HepG2 (cell line): ENCODE results near the gene CROCC. TPM values are rescaled to one million over a fixed set of nuclear protein-coding genes. Genes with fewer than 3 reads are reported as not detected.

Experiments used
- ATAC-seq: fragments of 200-7000 bp; cut with Tn5 transposase; 3 replicates; pipeline ENCODE4 v1.9.1; 2020; ENCODE audit warnings: mild to moderate bottlenecking, moderate library complexity
- BruUV-seq: library from RNA; stranded (reverse); fragments of 400-500 nt; replicated peaks from 2 replicates; lab custom pipeline; 2021; lab: Mats Ljungman, UMichigan
- CTCF ChIA-PET: fragments of 300-600 bp; formaldehyde crosslinking; extraction: SDS; loops from one replicate; lab custom pipeline; 2021; ENCODE audit warnings: low total read pairs, inconsistent platforms, low intra/inter-chr PET ratio; lab: Yijun Ruan, JAX
- POLR2A ChIA-PET: fragments of 350-600 bp; sonication (Branson Sonifier 250); formaldehyde crosslinking; loops from one replicate; lab custom pipeline; 2020; ENCODE audit warnings: antibody characterized with exemption, inconsistent platforms; lab: Yijun Ruan, JAX
- DNase-seq: peaks from one replicate; pipeline ENCODE4 v3.0.0-alpha.2; 2015; ENCODE audit warnings: low spot score
- FAIRE-seq: peaks from 3 replicates; lab custom pipeline; 2011; peaks lifted over from hg19 to GRCh38; lab: Jason Lieb, UNC
- H2AFZ ChIP-seq: one replicate; pipeline ENCODE4 v1.6.1; 2011; ENCODE audit warnings: low read length, inconsistent platforms
- H3K27ac ChIP-seq: fragments of 300-600 bp; 3 replicates; pipeline ENCODE4 v1.8.0; 2011; ENCODE audit warnings: mixed run types, mild to moderate bottlenecking, mixed read lengths, low read length, inconsistent platforms; ENCODE audit not compliant: insufficient read depth; ENCODE audit errors: extremely low read length
- H3K27me3 ChIP-seq, 2 experiments: fragments of 200-600 bp in 1 of 2; 2 replicates in 1 of 2; 3 replicates in 1 of 2; pipeline versions ENCODE4 v1.6.0 to v1.8.0; 2011; ENCODE audit warnings: low read length in 2 of 2, mild to moderate bottlenecking in 2 of 2, moderate library complexity in 2 of 2, inconsistent platforms in 1 of 2; ENCODE audit not compliant: insufficient read depth in 2 of 2, control insufficient read depth in 1 of 2
- H3K36me3 ChIP-seq, 2 experiments: fragments of 200-600 bp in 1 of 2; replicated peaks in 1 of 2; 2 replicates in 1 of 2; 3 replicates in 1 of 2; pipeline versions ENCODE4 v1.5.1 to v1.8.0; 2011; ENCODE audit warnings: low read length in 2 of 2, inconsistent platforms in 1 of 2; ENCODE audit not compliant: insufficient read depth in 2 of 2, control insufficient read depth in 1 of 2
- H3K4me1 ChIP-seq: 2 replicates; pipeline ENCODE4 v1.5.1; 2012; ENCODE audit warnings: low read length, inconsistent platforms; ENCODE audit not compliant: insufficient read depth
- H3K4me2 ChIP-seq: 2 replicates; pipeline ENCODE4 v1.6.0; 2011; ENCODE audit warnings: low read depth, low read length, inconsistent platforms
- H3K4me3 ChIP-seq, 3 experiments: fragments of 200-600 bp in 1 of 3; sonication (generic), shearing (Covaris generic) in 1 of 3; replicated peaks in 1 of 3; 2 replicates each; pipeline ENCODE4 v1.5.1; 2011 to 2016; ENCODE audit warnings: low read length in 3 of 3, inconsistent platforms in 2 of 3, low read depth in 2 of 3, mild to moderate bottlenecking in 2 of 3, control low read depth in 1 of 3, mixed read lengths in 1 of 3; ENCODE audit not compliant: insufficient read depth in 1 of 3
- H3K79me2 ChIP-seq: one replicate; pipeline ENCODE4 v1.6.1; 2011; ENCODE audit warnings: low read length, inconsistent platforms; ENCODE audit not compliant: insufficient read depth
- H3K9ac ChIP-seq: 2 replicates; pipeline ENCODE4 v1.6.0; 2011; ENCODE audit warnings: mild to moderate bottlenecking, low read depth, low read length, inconsistent platforms; ENCODE audit not compliant: insufficient read depth
- H3K9me3 ChIP-seq: 2 replicates; pipeline ENCODE4 v1.5.1; 2012; ENCODE audit warnings: mild to moderate bottlenecking, low read length
- H4K20me1 ChIP-seq: 2 replicates; pipeline ENCODE4 v1.6.0; 2011; ENCODE audit warnings: inconsistent platforms, mild to moderate bottlenecking, low read length, moderate library complexity; ENCODE audit not compliant: insufficient read depth
- HOMEZ ChIP-seq: IDR thresholded peaks from 2 replicates; pipeline ENCODE4 v1.6.1; 2016; ENCODE audit warnings: low read depth
- KAT7 ChIP-seq: IDR thresholded peaks from 2 replicates; pipeline ENCODE4 v1.6.1; 2018; ENCODE audit warnings: borderline replicate concordance, missing compliant biosample characterization
- KMT2A ChIP-seq: sonication (generic); formaldehyde crosslinking; IDR thresholded peaks from 2 replicates; pipeline ENCODE4 v1.4.0; 2020; ENCODE audit warnings: missing genetic modification reagents
- PCBP1 ChIP-seq: fragments of 200-400 bp; formaldehyde crosslinking; IDR thresholded peaks from 2 replicates; pipeline ENCODE4 v1.6.1; 2017; ENCODE audit warnings: mild to moderate bottlenecking, low read depth, low read length, borderline replicate concordance
- PHF20 ChIP-seq: sonication (generic); formaldehyde crosslinking; IDR thresholded peaks from 2 replicates; pipeline ENCODE4 v1.5.0; 2020; ENCODE audit warnings: mild to moderate bottlenecking, missing genetic modification reagents
- ZNF24 ChIP-seq: fragments of 450-650 bp; IDR thresholded peaks from 2 replicates; pipeline ENCODE4 v1.6.1; 2017; ENCODE audit warnings: antibody characterized with exemption, mild to moderate bottlenecking
- ZNF263 ChIP-seq: sonication (generic); formaldehyde crosslinking; IDR thresholded peaks from 2 replicates; pipeline ENCODE4 v1.4.0; 2020; ENCODE audit warnings: missing genetic modification reagents
- ZNF329 ChIP-seq: sonication (generic); formaldehyde crosslinking; IDR thresholded peaks from 2 replicates; pipeline ENCODE4 v1.9.0; 2021; ENCODE audit warnings: low read depth, mild to moderate bottlenecking, missing genetic modification reagents
- ZNF558 ChIP-seq: sonication (generic); formaldehyde crosslinking; IDR thresholded peaks from 2 replicates; pipeline ENCODE4 v1.9.0; 2022; ENCODE audit warnings: mild to moderate bottlenecking, missing genetic modification reagents, borderline replicate concordance
- WGBS: methylation state at CpG from one replicate; pipeline ENCODE4 v1.1.6; 2017; ENCODE audit warnings: low lambda C conversion rate; 5-methylcytosine and 5-hydroxymethylcytosine counted together
- in situ Hi-C: cut with HindIII; loops from 2 replicates; pipeline ENCODE4 v1.10.0; 2017; ENCODE audit warnings: low pct_unique_long_range_greater_than_20kb; ENCODE audit not compliant: extremely low pct_ligation_motif_present
- intact Hi-C: fragments of 100-400 bp; cut with micrococcal nuclease; formaldehyde crosslinking; loops from one replicate; pipeline ENCODE4 v1.10.0; 2022; ENCODE audit not compliant: unreplicated experiment
- polyA plus RNA-seq, 8 experiments: library from polyadenylated mRNA; depleted of rRNA in 3 of 8; stranded (reverse) in 7 of 8; unstranded in 1 of 8; fragments of >200 nt; fragmentation: Illumina TruSeq in 4 of 8; extraction: Trizol in 4 of 8; gene quantifications; 2 replicates each; pipeline versions ENCODE4 v1.2.1 to v1.2.3, GENCODE V29; 2011 to 2016; ENCODE audit warnings: low read depth in 4 of 8, missing spikeins in 1 of 8, mixed read lengths in 1 of 8; ENCODE audit not compliant: insufficient read depth in 1 of 8
- total RNA-seq, 5 experiments: library from RNA; depleted of rRNA; stranded (reverse); fragments of >200 nt; fragmentation: Illumina TruSeq; extraction: Trizol; gene quantifications; 2 replicates each; pipeline ENCODE4 v1.2.3, GENCODE V29; 2016; ENCODE audit warnings: low read depth in 1 of 5

CROCC gene
- total and polyA plus RNA-seq, 2 of the 13 experiments (the other 11 are each of a cell fraction or from before 2014, with no cell fraction given) = 7.8 to 15.5 TPM

DNA sequence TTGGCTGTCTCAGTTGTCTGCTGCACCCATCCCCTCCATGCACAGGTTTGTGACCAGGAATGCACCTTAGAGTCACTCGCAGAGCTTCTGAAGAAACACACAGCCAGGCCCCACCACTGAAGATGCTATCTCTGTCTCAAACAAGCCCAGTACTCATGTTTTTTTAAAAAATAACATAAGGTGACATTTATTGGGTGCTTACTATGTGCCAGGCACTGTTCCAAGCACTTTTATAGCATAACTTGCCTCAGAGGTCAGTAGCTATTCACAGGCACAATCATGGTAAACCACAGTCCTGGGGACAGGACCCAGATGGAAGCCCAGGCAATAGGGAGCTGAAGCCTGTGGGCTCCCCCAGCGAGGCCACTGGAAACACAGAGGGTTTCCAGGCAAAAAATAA, 98.8 kb downstream of the CROCC start:
- H3K9ac ChIP-seq = no peak overlapping the region
- no peak overlapping the region for H3K4me2 ChIP-seq
- H3K36me3 ChIP-seq = peaks cover 34 to 48% of the 10 kb centered on the region in 2 experiments; a peak in 4 of 5 replicates
- TF ChIP-seq ZNF558 (CRISPR knock-in tag) (no peak), PCBP1 (no peak), ZNF24 (no peak), HOMEZ (no peak), PHF20 (CRISPR knock-in tag) (no peak), KMT2A (CRISPR knock-in tag) (no peak), KAT7 (CRISPR knock-in tag) (no peak), ZNF329 (CRISPR knock-in tag) (no peak), ZNF263 (CRISPR knock-in tag) (no peak)
- TF ChIP-seq, all 625 proteins: peak for 0
- intact Hi-C loops = no loop called here
- Histone ChIP-seq H3K9me3 (no peaks in the 10 kb centered on the region), H3K4me3 (no peak overlapping the region), H3K27me3 (no peaks in the 10 kb centered on the region), H3K4me1 (0 out of 2 replicates have a peak, but pooled peaks cover 9% of the 10 kb centered on the region), H3K27ac (no peak overlapping the region), H2AFZ (no peak overlapping the region), H3K79me2 (no peaks in the 10 kb centered on the region), H4K20me1 (no peaks in the 10 kb centered on the region)
- ChIA-PET CTCF (no interaction called here), POLR2A (no interaction called here)
- BruUV-seq = no TSS peak
- WGBS = 100% methylated on average over 2 of the region's 2 CpGs
- in situ Hi-C loops = no loop called here
- DNase-seq = no peak
- FAIRE-seq = no peak
- no peak for ATAC-seq
